Measurements from ENCODE around the gene BORCS6.

- TF ChIP-seq REST (IDR thresholded peaks at IDR 0.05; ENCODE audit: unreplicated experiment) = no peak
- no peak for TF ChIP-seq NANOG (IDR thresholded peaks at IDR 0.05; ENCODE audit: borderline replicate concordance)
These were observed 42.7 kb downstream of the BORCS6 start for GRCh38 chr17:8147141-8147804.

All from GM23338 (cell line).